A673 (cell line): ENCODE data around the gene NRTN. TPM values are rescaled to one million over a fixed set of nuclear protein-coding genes. Genes with fewer than 3 reads are reported as not detected.

Experiments used
- BruUV-seq: library from RNA; stranded (reverse); fragments of 400-500 nt; replicated peaks from 2 replicates; lab custom pipeline; 2021; lab: Mats Ljungman, UMichigan
- CTCF ChIA-PET: fragments of 300-600 bp; sonication (Branson Sonifier 250); formaldehyde crosslinking; loops from one replicate; lab custom pipeline; 2022; ENCODE audit warnings: antibody characterized with exemption; lab: Charles Lee
- POLR2A ChIA-PET: fragments of 300-600 bp; sonication (Branson Sonifier 250); formaldehyde crosslinking; loops from one replicate; lab custom pipeline; 2022; ENCODE audit warnings: antibody characterized with exemption; ENCODE audit not compliant: low non-redundant PET; lab: Charles Lee
- DNase-seq: peaks from one replicate; pipeline ENCODE4 v3.0.0-alpha.2; 2015; ENCODE audit warnings: low spot score
- H3K27ac ChIP-seq: fragments of 200-600 bp; sonication (generic); 2 replicates; pipeline ENCODE4 v1.5.1; 2016; ENCODE audit warnings: mixed run types, low read depth, mild to moderate bottlenecking, mixed read lengths, antibody characterized with exemption, low read length; ENCODE audit not compliant: poor library complexity, severe bottlenecking
- H3K27me3 ChIP-seq: fragments of 200-600 bp; sonication (generic); replicated peaks from 2 replicates; pipeline ENCODE4 v1.6.1; 2017; ENCODE audit warnings: mixed run types, low read depth, mild to moderate bottlenecking, mixed read lengths, antibody characterized with exemption, low read length; ENCODE audit not compliant: insufficient read depth, poor library complexity
- H3K36me3 ChIP-seq: fragments of 200-600 bp; sonication (generic); 2 replicates; pipeline ENCODE4 v1.6.1; 2016; ENCODE audit warnings: mixed run types, mild to moderate bottlenecking, mixed read lengths, antibody characterized with exemption, low read length; ENCODE audit not compliant: insufficient read depth, poor library complexity, severe bottlenecking
- H3K4me1 ChIP-seq: fragments of 200-600 bp; sonication (generic); 2 replicates; pipeline ENCODE4 v1.6.1; 2017; ENCODE audit warnings: mixed run types, mild to moderate bottlenecking, mixed read lengths, antibody characterized with exemption, low read length; ENCODE audit not compliant: insufficient read depth, poor library complexity, severe bottlenecking
- H3K4me3 ChIP-seq: fragments of 200-600 bp; sonication (generic); 2 replicates; pipeline ENCODE4 v1.5.1; 2016; ENCODE audit warnings: low read depth, mixed run types, mild to moderate bottlenecking, mixed read lengths, low read length; ENCODE audit not compliant: poor library complexity, severe bottlenecking
- H3K9me3 ChIP-seq: fragments of 200-600 bp; sonication (generic); 2 replicates; pipeline ENCODE4 v1.6.1; 2016; ENCODE audit warnings: mixed run types, low read depth, mild to moderate bottlenecking, mixed read lengths, antibody characterized with exemption, low read length; ENCODE audit not compliant: poor library complexity, severe bottlenecking
- EZH2 ChIP-seq: fragments of 200-600 bp; sonication (generic); IDR thresholded peaks from 2 replicates; pipeline ENCODE4 v1.6.1; 2017; ENCODE audit warnings: borderline replicate concordance, low read depth, mild to moderate bottlenecking, mixed read lengths, antibody characterized with exemption, low read length; ENCODE audit not compliant: poor library complexity, severe bottlenecking
- intact Hi-C: fragments of 100-400 bp; cut with micrococcal nuclease; formaldehyde crosslinking; loops from one replicate; pipeline ENCODE4 v1.10.0; 2022; ENCODE audit not compliant: unreplicated experiment
- total RNA-seq: library from RNA; stranded (reverse); gene quantifications from 2 replicates; pipeline ENCODE4 v1.2.3, GENCODE V29; 2021
- TF ChIP-seq, protein P1 (sequence below): fragments of 300-800, 200-600 bp; sonication (generic); conservative IDR thresholded peaks from 2 replicates; pipeline ENCODE4 v1.5.1; 2017; ENCODE audit warnings: low read depth, mild to moderate bottlenecking, antibody characterized with exemption, low read length, moderate library complexity, mixed read lengths

Gene NRTN
- total RNA-seq, 1 experiment from 2014 or later = 1.6 TPM

DNA sequence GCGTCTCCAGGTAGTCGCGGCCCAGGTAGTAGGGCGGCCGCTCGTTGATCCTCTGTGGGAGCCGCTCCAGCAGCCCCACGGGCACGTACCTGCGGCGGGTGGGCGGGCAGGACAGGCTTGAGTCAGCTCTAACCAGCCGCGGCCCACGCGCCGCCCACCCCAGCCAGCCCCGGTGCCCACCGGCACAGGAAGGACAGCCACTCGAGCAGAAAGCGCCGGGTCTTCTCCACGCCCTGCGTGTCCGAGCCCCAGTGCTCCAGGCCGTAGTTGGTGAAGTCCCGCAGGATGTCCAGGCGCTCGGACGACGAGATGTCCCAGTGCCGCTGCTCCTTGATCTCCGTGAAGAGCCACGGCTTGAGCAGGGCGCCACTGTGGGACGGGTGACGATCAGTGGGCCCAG is 19.4 kb upstream of the NRTN start:
- no peak overlapping the region for H3K27ac ChIP-seq
- POLR2A ChIA-PET = no interaction called here

DNA sequence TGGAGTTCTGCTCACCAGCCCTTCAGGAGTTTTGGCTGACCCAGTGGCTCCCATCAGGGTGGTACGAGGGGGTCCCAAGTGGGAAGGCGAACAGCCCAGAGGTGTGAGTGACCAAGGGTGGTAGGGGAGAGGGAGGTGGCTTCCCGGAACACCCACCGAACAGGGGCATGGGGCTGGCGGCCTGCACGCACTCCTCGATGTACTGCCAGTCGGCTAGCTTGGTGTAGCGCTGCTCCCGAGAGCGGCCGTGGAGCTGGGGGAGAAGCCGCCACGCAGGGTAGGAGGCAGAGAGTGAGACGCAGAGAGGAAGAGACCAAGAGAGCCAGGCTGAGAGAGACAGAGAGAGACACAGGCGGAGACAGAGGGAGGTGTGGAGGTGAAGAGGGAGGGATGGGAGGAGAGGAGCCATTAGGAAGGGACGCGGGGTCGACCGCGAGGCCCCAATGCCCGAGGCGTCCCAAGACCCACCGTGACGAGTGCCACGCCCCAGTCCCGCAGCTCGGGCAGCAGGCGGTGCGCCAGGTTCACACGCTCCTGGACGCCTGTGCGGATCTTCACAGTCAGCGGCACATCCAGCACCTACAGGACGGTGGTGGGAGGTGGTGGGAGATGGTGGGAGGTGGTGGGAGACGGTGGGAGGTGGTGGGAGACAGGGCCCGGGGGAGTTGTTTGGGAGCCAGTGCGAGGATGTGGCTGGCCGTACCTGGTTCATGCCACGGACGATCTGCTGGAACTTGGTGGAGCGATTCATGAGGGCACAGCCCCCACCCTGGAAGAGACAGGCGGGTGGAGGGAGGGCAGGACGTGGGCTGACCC is 18.1 kb upstream of the NRTN start:
- BruUV-seq = no TSS peak

More for the DNA sequence above, 19.4 kb upstream of the NRTN start:
- Histone ChIP-seq H3K27me3 (no peaks in the 10 kb centered on the region), H3K9me3 (no peaks in the 10 kb centered on the region), H3K4me1 (peaks cover 7% of the 10 kb centered on the region), H3K36me3 (peaks cover 49% of the 10 kb centered on the region), H3K4me3 (no peak overlapping the region)
- TF ChIP-seq, protein P1, sequence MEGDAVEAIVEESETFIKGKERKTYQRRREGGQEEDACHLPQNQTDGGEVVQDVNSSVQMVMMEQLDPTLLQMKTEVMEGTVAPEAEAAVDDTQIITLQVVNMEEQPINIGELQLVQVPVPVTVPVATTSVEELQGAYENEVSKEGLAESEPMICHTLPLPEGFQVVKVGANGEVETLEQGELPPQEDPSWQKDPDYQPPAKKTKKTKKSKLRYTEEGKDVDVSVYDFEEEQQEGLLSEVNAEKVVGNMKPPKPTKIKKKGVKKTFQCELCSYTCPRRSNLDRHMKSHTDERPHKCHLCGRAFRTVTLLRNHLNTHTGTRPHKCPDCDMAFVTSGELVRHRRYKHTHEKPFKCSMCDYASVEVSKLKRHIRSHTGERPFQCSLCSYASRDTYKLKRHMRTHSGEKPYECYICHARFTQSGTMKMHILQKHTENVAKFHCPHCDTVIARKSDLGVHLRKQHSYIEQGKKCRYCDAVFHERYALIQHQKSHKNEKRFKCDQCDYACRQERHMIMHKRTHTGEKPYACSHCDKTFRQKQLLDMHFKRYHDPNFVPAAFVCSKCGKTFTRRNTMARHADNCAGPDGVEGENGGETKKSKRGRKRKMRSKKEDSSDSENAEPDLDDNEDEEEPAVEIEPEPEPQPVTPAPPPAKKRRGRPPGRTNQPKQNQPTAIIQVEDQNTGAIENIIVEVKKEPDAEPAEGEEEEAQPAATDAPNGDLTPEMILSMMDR = no peak
- CTCF ChIA-PET = no interaction called here
- intact Hi-C loops = no loop called here
- no peak for DNase-seq
- BruUV-seq = no TSS peak

DNA sequence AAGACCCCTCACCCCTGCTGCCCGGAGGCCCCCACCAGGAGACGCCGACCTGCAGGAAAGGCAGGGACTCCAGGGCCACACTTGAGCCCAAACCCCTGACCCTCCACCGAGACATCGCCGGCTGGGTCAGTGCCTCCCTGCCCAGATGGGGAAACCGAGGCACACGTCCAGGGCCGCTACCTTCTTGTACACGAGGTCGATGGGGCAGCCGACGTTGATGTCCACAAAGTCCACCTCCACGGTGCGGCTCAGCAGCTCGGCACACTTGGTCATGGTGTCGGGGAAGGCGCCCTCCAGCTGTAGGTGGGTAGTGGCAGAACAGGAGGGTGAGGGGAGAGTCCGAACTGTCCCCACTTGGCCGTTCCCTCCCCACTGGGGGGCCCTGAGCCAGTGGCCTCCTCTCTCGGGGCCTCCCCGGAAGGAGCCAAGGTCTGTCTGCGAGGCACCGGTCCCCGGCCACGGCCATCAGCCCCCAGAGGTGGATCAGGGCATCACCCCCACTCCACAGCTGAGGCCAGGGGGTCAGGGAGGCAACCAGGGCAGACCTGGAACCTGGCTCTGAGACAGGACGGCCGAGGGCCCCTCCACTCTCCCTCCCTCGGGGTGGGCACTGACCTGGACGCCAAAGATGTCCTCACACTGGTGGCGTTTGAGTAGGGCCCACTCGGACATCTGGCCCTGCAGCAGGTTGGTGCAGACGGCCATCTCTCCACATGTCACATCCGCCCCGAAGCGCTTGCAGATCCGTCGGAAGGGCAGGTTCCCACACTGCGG is 17.3 kb upstream of the NRTN start:
- ChIA-PET CTCF (no interaction called here), POLR2A (no interaction called here)
- intact Hi-C loops = no loop called here
- no peak overlapping the region for H3K4me3 ChIP-seq
- peaks cover 49% of the 10 kb centered on the region for H3K36me3 ChIP-seq
- H3K27ac ChIP-seq = no peak overlapping the region
- no peak for DNase-seq
- H3K4me1 ChIP-seq = peaks cover 7% of the 10 kb centered on the region
- no TSS peak for BruUV-seq
- H3K9me3 ChIP-seq = no peaks in the 10 kb centered on the region
- TF ChIP-seq, protein P1 = no peak
- TF ChIP-seq EZH2 = no peak
- H3K27me3 ChIP-seq = no peaks in the 10 kb centered on the region

More for the DNA sequence above, 18.1 kb upstream of the NRTN start:
- no peak for DNase-seq
- ChIA-PET CTCF (no interaction called here), POLR2A (no interaction called here)
- Histone ChIP-seq H3K27me3 (no peaks in the 10 kb centered on the region), H3K4me3 (no peak overlapping the region), H3K27ac (no peak overlapping the region), H3K9me3 (no peaks in the 10 kb centered on the region), H3K36me3 (peaks cover 49% of the 10 kb centered on the region), H3K4me1 (peaks cover 7% of the 10 kb centered on the region)
- TF ChIP-seq EZH2 = no peak
- TF ChIP-seq, protein P1 = no peak
- intact Hi-C loops = no loop called here
